HG02763 (cell line): Measurements from ENCODE around the gene TMEM18.

Experiments used
- ATAC-seq: cut with Tn5 transposase; IDR thresholded peaks from one replicate; pipeline ENCODE4 v1.9.1; 2021; ENCODE audit warnings: mild to moderate bottlenecking, moderate library complexity; ENCODE audit not compliant: unreplicated experiment

The TMEM18 gene

GRCh38 chr2:636641-637405 lies 40.4 kb downstream of the TMEM18 start:
- ATAC-seq, result no peak

DNA sequence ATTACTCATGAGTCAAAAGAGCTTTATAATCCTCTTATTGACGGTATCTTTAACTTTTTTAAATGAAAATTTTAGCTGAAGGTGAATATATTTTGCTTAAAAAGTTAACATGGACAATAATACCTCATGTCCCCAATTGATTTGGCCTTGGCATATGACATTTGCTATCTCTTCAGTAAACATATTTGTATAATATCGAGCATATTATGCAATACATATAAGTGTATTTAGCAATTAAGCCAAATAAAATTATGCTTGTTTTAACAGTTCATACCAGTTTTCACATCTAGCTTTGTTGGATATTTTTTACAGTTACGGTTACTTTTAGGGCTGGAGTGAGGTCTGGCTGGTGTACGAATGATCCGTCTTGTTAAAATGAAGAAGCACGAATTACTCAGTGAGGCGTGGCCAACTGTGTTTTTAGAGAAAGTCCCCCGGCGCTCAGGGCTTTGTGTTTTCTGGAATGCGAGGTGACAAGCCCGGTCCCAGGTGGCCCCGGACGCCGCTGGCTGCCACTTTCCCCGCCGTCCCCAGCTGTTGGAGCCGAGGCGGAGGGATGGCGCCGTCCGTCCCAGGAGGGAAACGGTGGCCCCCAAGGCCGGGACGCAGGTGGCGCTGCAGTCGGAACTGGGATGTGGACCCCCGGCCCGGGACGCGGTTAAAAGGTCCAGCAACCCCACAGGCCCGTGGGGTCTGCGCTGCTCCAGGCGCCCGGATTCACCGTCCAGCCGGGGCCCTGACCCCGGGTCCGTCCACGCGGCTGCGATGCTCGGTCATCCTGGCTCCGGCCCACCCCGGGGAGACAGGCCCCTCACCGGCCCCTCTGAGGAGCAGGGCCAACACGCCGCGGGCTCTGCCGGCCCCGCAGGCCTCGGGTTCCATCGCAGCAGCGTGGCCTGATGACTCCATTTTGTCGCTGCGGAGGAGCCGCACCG lies 41.3 kb downstream of the TMEM18 start:
- no peak for ATAC-seq

DNA sequence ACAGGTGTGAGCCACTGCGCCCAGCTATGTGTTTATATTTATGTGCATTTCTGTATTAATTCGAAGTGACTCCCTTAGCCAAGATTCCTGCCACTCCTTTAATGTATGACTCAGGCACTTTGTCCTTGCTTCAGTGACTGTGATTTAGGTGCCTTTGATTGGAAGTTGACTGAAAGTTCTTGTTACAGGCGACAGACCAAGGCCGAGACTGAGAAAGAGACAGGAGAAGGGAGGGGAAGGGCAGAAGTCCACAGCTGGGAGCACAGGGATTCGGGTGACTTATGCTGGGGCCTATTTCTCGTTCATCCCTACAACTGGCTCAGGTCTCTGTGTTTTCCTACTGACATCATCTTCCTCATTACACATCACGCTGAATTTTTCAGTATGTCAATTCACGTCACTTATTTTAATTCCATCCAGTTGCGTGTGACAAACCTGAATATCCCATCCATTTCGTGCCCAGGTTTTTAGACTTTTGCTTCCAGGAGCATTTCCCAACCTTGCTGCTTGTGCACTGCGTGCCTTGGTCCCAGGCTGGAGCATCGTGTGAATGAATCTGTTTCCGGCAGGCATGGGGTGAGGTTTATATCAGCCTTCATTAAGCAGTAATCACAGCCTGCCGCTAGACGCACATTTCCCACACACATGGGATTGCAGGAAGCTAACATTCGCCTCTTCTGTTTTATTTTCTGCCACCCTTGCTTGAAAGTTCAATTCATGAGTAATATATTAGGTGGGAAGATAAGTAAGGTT lies 42.4 kb downstream of the TMEM18 start:
- ATAC-seq, result no peak

- ATAC-seq, result no peak
These were observed 43.2 kb downstream of the TMEM18 start for GRCh38 chr2:634041-634440.

DNA sequence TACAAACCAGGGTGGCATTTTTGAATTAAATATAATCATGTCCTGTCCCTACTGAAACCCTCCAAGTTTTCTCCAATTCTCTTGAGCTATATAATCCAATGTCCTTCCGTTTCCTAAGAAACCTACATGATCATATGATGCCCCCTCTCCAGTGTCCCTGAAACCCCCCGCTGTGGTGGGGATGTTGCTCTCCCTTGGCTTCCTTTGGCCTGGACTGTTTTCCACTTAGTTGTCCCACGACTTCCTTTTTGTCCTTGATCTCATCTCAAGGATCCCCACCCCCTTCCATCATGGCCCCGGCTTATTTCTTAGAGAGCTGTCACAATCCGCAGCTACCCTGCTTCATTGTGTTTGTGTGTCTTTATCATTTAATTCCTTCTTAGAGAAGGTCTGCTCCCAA lies 43.8 kb downstream of the TMEM18 start:
- ATAC-seq, result no peak

DNA sequence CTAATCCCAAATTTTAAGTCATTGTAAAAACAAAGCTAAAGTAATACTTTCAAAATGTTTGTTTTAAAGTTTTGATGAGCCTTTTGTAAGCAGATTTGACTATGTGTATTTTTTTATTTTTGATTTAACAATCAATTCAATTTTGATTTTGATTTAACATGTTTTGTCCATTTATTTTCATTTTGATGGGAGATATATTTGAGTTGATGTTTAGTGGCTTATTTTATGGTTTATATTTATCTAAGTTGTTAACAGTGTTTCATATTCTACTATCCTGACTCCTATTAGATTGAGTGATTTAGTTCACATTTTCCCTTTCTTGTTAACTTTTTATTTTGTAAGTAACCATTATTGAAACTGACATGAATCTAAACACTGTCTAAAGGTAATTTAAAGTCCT lies 44.7 kb downstream of the TMEM18 start:
- no peak for ATAC-seq

DNA sequence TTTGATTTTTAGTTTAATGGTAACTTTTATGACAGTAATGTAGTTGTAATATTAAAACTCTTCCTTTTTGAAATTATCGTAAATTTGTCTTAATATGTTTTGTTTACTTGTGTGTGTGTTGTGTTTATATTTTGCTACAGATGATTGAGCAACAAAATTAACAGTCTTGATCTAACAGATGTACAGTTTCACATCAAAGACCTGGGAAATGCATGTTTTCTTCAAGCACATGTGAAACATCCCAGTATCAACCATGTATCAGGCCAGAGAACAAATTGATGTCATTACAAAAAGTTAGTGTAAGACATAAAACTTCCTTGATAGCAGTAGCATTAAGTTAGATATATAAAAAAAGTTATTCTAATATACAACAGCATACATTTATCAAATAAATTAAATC lies 45.5 kb downstream of the TMEM18 start:
- ATAC-seq, result no peak

DNA sequence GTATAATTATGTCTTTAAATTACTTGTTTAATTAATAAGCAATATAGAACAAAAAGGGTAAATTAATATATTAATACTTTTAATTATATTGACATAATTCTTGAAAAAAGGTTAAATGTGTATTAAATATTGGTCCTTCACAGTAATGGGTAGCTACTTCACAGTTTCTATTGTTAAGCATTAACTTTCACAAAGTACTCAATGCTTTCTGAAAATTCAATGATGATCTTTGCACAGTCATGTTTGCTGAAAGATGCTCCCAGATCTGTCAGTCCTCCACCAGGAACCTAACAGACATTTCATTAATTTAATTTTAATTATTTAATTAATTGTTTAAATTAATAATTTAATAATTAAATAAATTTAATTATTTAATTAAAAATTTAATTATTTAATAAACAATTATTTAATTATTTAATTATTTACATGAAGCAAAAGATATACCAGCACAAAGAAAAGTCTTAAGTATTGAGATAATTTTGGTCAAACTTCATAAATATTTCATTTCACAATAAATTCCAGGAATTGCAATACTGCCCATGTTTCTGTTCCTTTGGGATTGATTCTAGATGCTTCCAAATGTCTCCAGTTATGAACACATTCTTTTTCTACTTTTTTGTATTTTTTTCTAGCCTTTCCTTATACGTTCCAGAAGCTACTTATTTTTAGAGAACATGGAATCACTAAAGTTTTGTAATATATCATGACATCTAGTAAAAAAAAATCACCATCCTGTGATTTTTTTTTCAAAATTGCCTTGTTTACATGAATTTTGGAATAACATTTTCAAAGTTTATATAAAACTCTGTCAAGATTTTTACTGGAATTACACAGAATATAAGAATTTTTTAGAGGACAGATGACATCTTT lies 46.5 kb downstream of the TMEM18 start:
- no peak for ATAC-seq

DNA sequence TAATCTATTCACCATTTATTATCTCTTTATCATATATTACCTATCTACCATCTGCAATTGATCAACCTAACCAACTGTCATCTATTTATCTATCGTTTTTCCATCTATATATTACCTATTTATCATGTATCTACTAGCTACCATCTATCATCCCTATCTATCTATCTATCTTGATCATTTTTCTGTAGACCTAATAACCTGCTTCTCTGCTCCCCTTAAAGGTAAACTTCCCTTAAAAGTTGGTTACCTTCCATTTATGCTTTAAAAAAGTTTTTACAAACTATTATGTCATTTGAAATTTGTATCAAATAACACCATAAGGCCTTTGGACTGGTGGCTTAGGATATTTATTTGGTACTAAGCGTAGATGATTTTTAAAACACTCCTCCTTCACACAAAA lies 47.2 kb downstream of the TMEM18 start:
- ATAC-seq, result no peak

DNA sequence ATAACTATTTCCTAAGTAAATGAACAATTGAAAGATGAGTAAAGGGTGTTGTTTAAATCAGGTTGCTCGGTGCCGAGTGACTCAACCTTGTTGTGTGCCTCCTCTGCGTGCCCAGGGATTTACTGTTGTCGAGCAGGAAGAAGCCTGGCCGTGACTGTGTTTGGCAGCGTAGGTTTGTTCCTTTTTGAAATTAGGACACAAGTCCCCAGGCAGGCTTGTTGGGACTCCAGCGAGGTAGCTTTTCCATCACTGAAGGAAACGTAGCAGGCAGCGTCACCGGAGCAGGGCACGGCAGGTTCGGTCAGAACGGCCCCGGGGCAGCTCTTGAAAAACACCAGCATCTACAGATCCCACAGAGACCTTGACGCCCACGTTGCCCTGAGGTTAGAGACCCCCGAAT lies 48.6 kb downstream of the TMEM18 start:
- no peak for ATAC-seq

- no peak for ATAC-seq
These were observed 49.2 kb downstream of the TMEM18 start for GRCh38 chr2:627926-628560.

DNA sequence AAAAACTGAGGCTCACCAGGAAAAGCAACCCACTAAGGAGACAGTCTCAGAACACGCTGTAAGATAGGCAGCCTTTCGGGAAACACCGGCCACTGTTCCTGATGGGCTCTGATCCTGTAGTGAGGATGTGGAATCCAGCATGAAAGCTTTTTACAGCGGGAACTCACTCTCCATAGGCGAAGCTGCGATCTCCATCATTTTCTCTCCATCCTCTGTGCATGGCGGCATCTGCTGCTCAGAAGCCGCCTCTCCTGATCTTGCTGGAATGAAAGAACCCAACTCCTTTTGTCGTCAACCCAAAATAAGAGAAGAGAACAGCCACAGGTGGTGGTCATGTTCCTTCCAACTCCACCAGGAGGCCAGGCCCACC lies 49.9 kb downstream of the TMEM18 start:
- ATAC-seq, result no peak

DNA sequence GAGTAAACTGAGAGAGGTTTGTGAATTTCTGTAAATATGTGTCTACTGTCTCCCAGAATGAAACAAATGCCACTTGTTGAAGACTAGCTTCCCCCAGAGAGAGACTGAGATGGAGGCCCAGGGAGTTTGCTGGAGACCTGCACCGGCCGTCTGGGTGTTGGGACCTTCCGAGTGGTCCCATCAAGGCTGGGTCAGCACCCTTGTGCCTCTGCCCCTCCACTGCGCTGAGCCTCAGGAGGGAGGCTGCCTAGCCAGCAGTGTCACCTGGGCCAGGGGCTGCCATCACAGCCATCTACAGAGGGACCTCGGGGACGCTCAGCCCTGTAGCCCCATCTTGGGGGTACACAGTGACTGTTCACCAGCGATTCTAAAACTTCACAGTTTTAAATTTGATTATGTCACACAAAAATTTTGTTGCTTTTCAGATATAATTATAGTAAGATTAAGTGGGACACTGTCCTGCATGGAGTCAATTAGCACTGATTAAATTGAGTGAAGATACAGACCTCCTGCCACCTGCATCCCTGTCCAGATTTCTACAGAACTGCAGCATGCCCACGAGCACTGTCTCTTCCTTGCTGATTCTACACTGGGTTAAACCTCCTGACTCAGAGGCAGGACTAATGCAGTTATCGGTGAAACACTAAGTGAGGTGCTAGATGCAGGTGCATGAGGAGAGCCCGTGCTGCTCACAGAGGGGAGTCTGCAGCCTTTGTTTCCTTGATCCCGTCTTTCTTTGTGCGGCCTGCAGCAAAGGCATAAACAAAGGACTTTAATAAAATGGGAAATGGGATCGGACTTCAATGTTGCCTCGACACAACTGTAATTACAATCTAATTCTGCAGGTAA lies 50.5 kb downstream of the TMEM18 start:
- no peak for ATAC-seq

DNA sequence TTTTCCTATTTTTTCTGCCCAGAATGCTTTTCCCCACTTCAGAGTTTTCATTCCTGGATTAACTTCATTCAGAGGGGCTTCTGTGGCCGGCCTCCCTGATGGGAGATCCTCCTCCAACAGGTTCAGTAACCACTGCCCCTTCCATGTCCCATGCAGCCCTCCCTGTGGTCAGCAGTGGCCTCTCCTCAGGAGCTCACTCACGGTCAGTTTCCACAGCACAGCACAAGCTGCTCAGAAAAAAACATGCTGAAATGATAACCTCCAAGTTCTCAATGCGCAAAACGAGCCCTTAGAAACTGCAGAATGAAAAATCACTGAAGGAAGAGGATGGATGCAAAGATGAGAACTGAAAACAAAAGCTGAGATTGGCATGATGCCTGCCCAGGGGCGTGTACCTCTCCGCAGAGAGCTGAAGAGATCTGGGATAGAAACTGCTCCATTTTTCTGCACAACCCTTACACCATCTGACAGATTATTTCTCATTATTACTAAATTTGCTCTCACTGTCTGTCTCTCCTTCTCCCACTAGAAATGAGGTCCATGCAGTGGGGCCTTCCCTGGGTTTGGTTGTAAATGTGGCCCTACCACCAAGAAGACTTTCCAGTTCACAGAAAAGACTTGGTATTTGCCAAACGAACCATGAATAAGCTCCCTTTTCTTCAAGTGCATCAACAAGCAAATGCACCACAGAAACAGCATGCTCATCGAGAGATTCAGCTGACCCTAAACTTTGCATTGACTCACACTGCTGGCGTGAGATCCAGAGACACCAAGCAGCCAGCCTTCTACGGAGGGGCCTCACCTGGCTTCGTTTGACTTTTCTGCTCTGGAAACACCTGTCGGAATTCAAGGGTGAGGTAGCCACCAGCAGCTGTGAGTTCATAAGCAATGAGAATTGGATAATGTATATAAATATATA lies 51.5 kb downstream of the TMEM18 start:
- no peak for ATAC-seq

DNA sequence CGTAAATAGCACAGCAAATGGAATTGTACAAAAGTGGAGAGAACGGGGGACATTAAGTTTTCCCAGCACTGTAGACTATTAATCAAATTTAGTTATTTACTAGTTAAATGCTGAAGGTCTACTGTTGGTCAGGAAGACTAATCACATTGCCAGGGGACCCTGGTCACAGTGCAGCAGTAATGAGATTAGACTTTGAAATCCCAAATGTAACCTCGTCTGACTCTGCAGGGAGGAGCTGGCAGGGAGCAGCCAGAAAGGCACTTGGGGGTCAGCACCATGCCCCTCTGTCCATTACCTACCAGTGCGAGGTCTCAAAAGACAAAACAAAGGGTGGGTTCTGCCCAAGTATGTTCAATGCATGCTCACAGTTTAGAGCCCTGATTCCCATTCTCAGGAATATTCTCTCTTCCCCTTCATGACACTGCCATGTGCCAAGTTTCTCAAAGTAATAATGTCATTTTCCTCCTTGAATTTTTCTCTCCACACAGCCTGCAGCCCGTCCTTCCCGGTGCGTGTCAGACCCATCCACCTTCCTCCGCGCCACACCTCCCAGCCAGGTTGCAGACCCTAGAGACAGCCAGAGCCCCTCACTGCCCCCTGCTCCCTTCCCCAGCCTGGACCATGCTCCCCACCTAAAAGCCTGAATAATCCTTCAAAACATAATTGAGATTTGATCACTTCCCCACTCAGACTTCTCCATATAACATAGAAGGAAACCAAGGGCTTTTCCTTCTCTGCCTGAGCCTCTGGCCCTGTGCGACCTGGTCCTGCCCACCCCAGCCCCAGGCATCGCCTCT lies 52.5 kb downstream of the TMEM18 start:
- no peak for ATAC-seq

DNA sequence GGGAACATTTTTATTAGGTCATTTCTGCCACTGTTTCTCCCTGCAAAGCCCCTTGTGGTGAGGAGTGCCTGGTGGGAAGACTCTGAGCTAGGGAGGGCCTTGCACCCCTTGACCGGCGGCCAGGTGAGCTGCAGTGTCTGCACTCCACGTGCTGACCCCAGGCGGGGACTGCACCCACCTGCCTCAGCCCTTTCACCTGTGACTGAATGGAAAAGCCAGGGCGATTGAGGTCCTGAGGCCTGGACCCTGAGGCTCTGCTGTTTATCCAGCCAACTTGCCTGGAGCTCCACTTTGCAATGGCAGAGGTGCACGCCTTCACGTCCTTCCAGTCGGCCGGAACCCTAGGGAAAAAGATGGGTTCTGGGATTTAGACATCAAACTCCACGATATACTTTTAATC lies 53.1 kb downstream of the TMEM18 start:
- ATAC-seq, result no peak
